Kidney capillary endothelial cell (primary cell): ENCODE measurements around the gene ZNF624.

Experiments
- DNase-seq: peaks from one replicate; pipeline ENCODE4 v3.0.0-alpha.2; 2018; ENCODE audit warnings: low spot score

The ZNF624 gene

GRCh38 chr17:16593356-16594102 is 60.1 kb downstream of the ZNF624 start:
- no peak for DNase-seq

- DNase-seq = peak; percentile 79
Measured at GRCh38 chr17:16589097-16589969, 64.3 kb downstream of the ZNF624 start.

GRCh38 chr17:16585796-16586195 is 67.9 kb downstream of the ZNF624 start:
- no peak for DNase-seq

- peak; percentile 81 for DNase-seq
Measured at GRCh38 chr17:16584273-16584995, 69.2 kb downstream of the ZNF624 start.

DNA sequence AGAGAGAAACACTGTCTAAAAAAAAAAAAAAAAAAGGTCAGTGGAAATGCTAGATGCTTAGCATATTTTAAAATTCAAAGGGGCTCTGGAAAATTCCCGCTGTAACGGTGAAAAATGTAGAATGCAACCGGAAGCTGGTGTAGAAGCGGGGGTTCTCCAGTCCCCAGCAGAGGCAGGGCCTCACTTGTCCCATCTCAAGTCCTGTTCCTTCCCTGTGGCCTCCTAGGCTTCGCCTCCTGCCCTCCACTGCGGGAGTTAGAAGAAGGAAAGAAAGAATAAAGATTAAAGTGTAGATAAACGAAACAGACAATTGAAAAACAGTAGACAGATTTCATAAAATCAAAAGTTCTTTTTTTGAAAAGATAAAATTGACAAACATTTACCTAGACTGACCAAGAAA is 69.9 kb downstream of the ZNF624 start:
- no peak for DNase-seq

- DNase-seq = no peak
Measured at GRCh38 chr17:16573466-16573865, 80.2 kb downstream of the ZNF624 start.
